Smooth muscle cell (in vitro differentiated cells): Measurements from ENCODE around the gene RAB36. TPM values are rescaled to one million over a fixed set of nuclear protein-coding genes. Genes with fewer than 3 reads are reported as not detected.

Experiments used
- DNase-seq: peaks from one replicate; lab custom pipeline; 2025; ENCODE audit not compliant: unreplicated experiment; lab: John Stamatoyannopoulos, UW
- H2AFZ ChIP-seq: fragments of 200-600 bp; sonication (generic); 2 replicates; pipeline ENCODE4 v1.6.0; 2016; ENCODE audit warnings: antibody characterized with exemption, low read depth, mild to moderate bottlenecking
- H3F3A ChIP-seq: fragments of 200-600 bp; sonication (generic); 2 replicates; pipeline ENCODE4 v1.6.0; 2017; ENCODE audit warnings: antibody characterized with exemption, low read depth
- H3K27ac ChIP-seq: fragments of 200-600 bp; sonication (generic); 2 replicates; pipeline ENCODE4 v1.5.1; 2016; ENCODE audit warnings: low read depth, mild to moderate bottlenecking
- H3K27me3 ChIP-seq: fragments of 200-600 bp; sonication (generic); 2 replicates; pipeline ENCODE4 v1.6.1; 2016; ENCODE audit warnings: low read depth, mild to moderate bottlenecking
- H3K36me3 ChIP-seq: fragments of 200-600 bp; sonication (generic); 2 replicates; pipeline ENCODE4 v1.5.1; 2016; ENCODE audit warnings: low read depth
- H3K4me1 ChIP-seq: fragments of 200-600 bp; sonication (generic); 2 replicates; pipeline ENCODE4 v1.5.1; 2016; ENCODE audit warnings: low read depth
- H3K4me2 ChIP-seq: fragments of 200-600 bp; sonication (generic); 2 replicates; pipeline ENCODE4 v1.6.0; 2016; ENCODE audit warnings: mild to moderate bottlenecking
- H3K4me3 ChIP-seq: fragments of 200-600 bp; sonication (generic); 2 replicates; pipeline ENCODE4 v1.5.1; 2016; ENCODE audit warnings: mild to moderate bottlenecking
- H3K79me2 ChIP-seq: fragments of 200-600 bp; sonication (generic); 2 replicates; pipeline ENCODE4 v1.6.0; 2016; ENCODE audit warnings: low read depth, mild to moderate bottlenecking
- H3K9ac ChIP-seq: fragments of 200-600 bp; sonication (generic); 2 replicates; pipeline ENCODE4 v1.6.0; 2016; ENCODE audit warnings: low read depth
- H3K9me3 ChIP-seq: fragments of 200-600 bp; sonication (generic); replicated peaks from 2 replicates; pipeline ENCODE4 v1.5.1; 2016; ENCODE audit warnings: low read depth
- H4K20me1 ChIP-seq: fragments of 200-600 bp; sonication (generic); 2 replicates; pipeline ENCODE4 v1.6.0; 2016; ENCODE audit warnings: low read depth
- CTCF ChIP-seq: fragments of 200-600 bp; sonication (generic); IDR thresholded peaks from 2 replicates; pipeline ENCODE4 v1.5.1; 2017; ENCODE audit warnings: borderline replicate concordance, mild to moderate bottlenecking, antibody characterized with exemption; ENCODE audit not compliant: insufficient read depth, poor library complexity, severe bottlenecking
- WGBS: methylation state at CpG from one replicate; pipeline ENCODE4 v1.1.7; 2016; ENCODE audit warnings: low lambda C conversion rate; 5-methylcytosine and 5-hydroxymethylcytosine counted together
- polyA plus RNA-seq: library from polyadenylated mRNA; unstranded; fragments of >200 nt; fragmentation: Nextera tagmentation; extraction: Ambion mirVana; gene quantifications from 2 replicates; pipeline ENCODE4 v1.2.1, GENCODE V29; 2016
- total RNA-seq: library from RNA; depleted of rRNA; stranded (reverse); fragments of >200 nt; gene quantifications from 2 replicates; pipeline ENCODE4 v1.2.3, GENCODE V29; 2014

Gene RAB36
- total and polyA plus RNA-seq, 2 experiments from 2014 or later, result 1.9 to 2.0 TPM

GRCh38 chr22:23105919-23106318 is 39.4 kb upstream of the RAB36 start:
- Histone ChIP-seq H3K27me3 (no peaks in the 10 kb centered on the region), H2AFZ (no peak overlapping the region), H3K4me2 (no peak overlapping the region), H3K9ac (no peak overlapping the region), H3F3A (no peaks in the 10 kb centered on the region), H3K4me3 (no peak overlapping the region), H3K9me3 (no peaks in the 10 kb centered on the region), H4K20me1 (no peaks in the 10 kb centered on the region), H3K27ac (no peak overlapping the region), H3K36me3 (no peaks in the 10 kb centered on the region), H3K4me1 (no peaks in the 10 kb centered on the region), H3K79me2 (no peaks in the 10 kb centered on the region)
- 93% methylated on average over 5 of the region's 5 CpGs for WGBS
- no peak for DNase-seq
- no peak for TF ChIP-seq CTCF

- H3F3A ChIP-seq, result no peaks in the 10 kb centered on the region
- no peak overlapping the region for H3K4me3 ChIP-seq
- no peak overlapping the region for H3K27ac ChIP-seq
- no peaks in the 10 kb centered on the region for H3K9me3 ChIP-seq
- no peaks in the 10 kb centered on the region for H3K79me2 ChIP-seq
- H3K36me3 ChIP-seq, result no peaks in the 10 kb centered on the region
- WGBS, result 96% methylated on average over 4 of the region's 4 CpGs
- no peak overlapping the region for H2AFZ ChIP-seq
- H3K27me3 ChIP-seq, result no peaks in the 10 kb centered on the region
- TF ChIP-seq CTCF, result no peak
- no peak overlapping the region for H3K9ac ChIP-seq
- no peak for DNase-seq
- H3K4me1 ChIP-seq, result no peaks in the 10 kb centered on the region
- no peaks in the 10 kb centered on the region for H4K20me1 ChIP-seq
- H3K4me2 ChIP-seq, result no peak overlapping the region
Observed at GRCh38 chr22:23106344-23106743, 38.9 kb upstream of the RAB36 start.

- 77% methylated on average over 8 of the region's 8 CpGs for WGBS
- H3K79me2 ChIP-seq, result no peaks in the 10 kb centered on the region
- no peak overlapping the region for H3K4me3 ChIP-seq
- H3K9ac ChIP-seq, result no peak overlapping the region
- H3K4me1 ChIP-seq, result no peaks in the 10 kb centered on the region
- H3K9me3 ChIP-seq, result no peaks in the 10 kb centered on the region
- no peak overlapping the region for H3K27ac ChIP-seq
- no peak overlapping the region for H3K4me2 ChIP-seq
- no peaks in the 10 kb centered on the region for H4K20me1 ChIP-seq
- TF ChIP-seq CTCF, result no peak
- H3K36me3 ChIP-seq, result no peaks in the 10 kb centered on the region
- DNase-seq, result no peak
- H3K27me3 ChIP-seq, result no peaks in the 10 kb centered on the region
- no peaks in the 10 kb centered on the region for H3F3A ChIP-seq
- no peak overlapping the region for H2AFZ ChIP-seq
Observed at GRCh38 chr22:23106906-23107367, 38.3 kb upstream of the RAB36 start.

- Histone ChIP-seq H4K20me1 (no peaks in the 10 kb centered on the region), H3K4me2 (no peak overlapping the region), H3K27ac (no peak overlapping the region), H2AFZ (no peak overlapping the region), H3K79me2 (no peaks in the 10 kb centered on the region), H3K36me3 (no peaks in the 10 kb centered on the region), H3K4me1 (no peaks in the 10 kb centered on the region), H3K27me3 (no peaks in the 10 kb centered on the region), H3K9ac (no peak overlapping the region), H3F3A (no peaks in the 10 kb centered on the region), H3K4me3 (no peak overlapping the region), H3K9me3 (no peaks in the 10 kb centered on the region)
- no peak for DNase-seq
- TF ChIP-seq CTCF, result no peak
- WGBS, result 96% methylated on average over 17 of the region's 17 CpGs
Observed at GRCh38 chr22:23107487-23108248, 37.6 kb upstream of the RAB36 start.
